K562 (cell line): ENCODE results near the gene RABGAP1L. TPM values are rescaled to one million over a fixed set of nuclear protein-coding genes. Genes with fewer than 3 reads are reported as not detected.
A peak's percentile ranks its signal among the peaks of the same experiment; 100 is the strongest.

Source experiments
- CHD2 ChIP-seq: IDR thresholded peaks from 2 replicates; pipeline ENCODE4 v1.6.1; 2011; ENCODE audit warnings: low read depth, low read length
- DNMT1 ChIP-seq: fragments of 450-650 bp; IDR thresholded peaks from 2 replicates; pipeline ENCODE4 v1.6.1; 2016; ENCODE audit warnings: antibody characterized with exemption, mild to moderate bottlenecking
- FOXA3 ChIP-seq, 2 experiments: fragments of 450-650 bp in 1 of 2; sonication (generic) in 1 of 2; formaldehyde crosslinking; IDR thresholded peaks in 1 of 2; conservative IDR thresholded peaks in 1 of 2; 2 replicates each; pipeline versions ENCODE4 v1.4.0 to v1.8.0; 2020 to 2022; ENCODE audit warnings: mild to moderate bottlenecking in 2 of 2, missing genetic modification reagents in 1 of 2
- HLTF ChIP-seq: fragments of 450-650 bp; IDR thresholded peaks from 2 replicates; pipeline ENCODE4 v1.6.1; 2016
- KDM5B ChIP-seq: fragments of 200-600 bp; sonication (generic); IDR thresholded peaks from 2 replicates; pipeline ENCODE4 v1.6.1; 2012; ENCODE audit warnings: low read depth, mild to moderate bottlenecking, moderate library complexity, low read length, control low read depth, inconsistent platforms; ENCODE audit not compliant: insufficient replicate concordance
- MCM3 ChIP-seq: fragments of 450-650 bp; IDR thresholded peaks from 2 replicates; pipeline ENCODE4 v1.6.1; 2016
- PURB ChIP-seq: sonication (generic); formaldehyde crosslinking; IDR thresholded peaks from 2 replicates; pipeline ENCODE4 v1.9.0; 2021; ENCODE audit warnings: low read depth, mild to moderate bottlenecking, missing genetic modification reagents
- TCF7 ChIP-seq: sonication (generic); IDR thresholded peaks from 2 replicates; pipeline ENCODE4 v1.6.1; 2016; ENCODE audit warnings: antibody characterized with exemption, borderline replicate concordance
- ZNF354B ChIP-seq: fragments of 250-450 bp; sonication (Bioruptor Pico); IDR thresholded peaks from 2 replicates; pipeline ENCODE4 v1.4.0; 2020
- polyA plus RNA-seq, 8 experiments: library from polyadenylated mRNA; depleted of rRNA in 4 of 8; stranded (reverse) in 5 of 8; unstranded in 3 of 8; fragments of >200 nt; fragmentation: Nextera tagmentation in 2 of 8; fragmentation: Illumina TruSeq in 1 of 8; extraction: Ambion mirVana in 2 of 8; extraction: Trizol in 1 of 8; gene quantifications; 2 replicates each; pipeline versions ENCODE4 v1.2.1 to v1.2.3, GENCODE V29; 2011 to 2014; ENCODE audit warnings: inconsistent platforms in 1 of 8, missing spikeins in 1 of 8
- total RNA-seq, 7 experiments: library from RNA; depleted of rRNA in 6 of 7; stranded (reverse); fragments of >200 nt in 6 of 7; fragmentation: Illumina TruSeq in 2 of 7; extraction: Trizol in 2 of 7; gene quantifications; 2 replicates each; pipeline versions ENCODE4 v1.2.1 to v1.2.3, GENCODE V29; 2011 to 2021; ENCODE audit warnings: low replicate concordance in 1 of 7
- TF ChIP-seq, protein P1 (sequence below): sonication (generic); formaldehyde crosslinking; IDR thresholded peaks from 2 replicates; pipeline ENCODE4 v1.8.0; 2022; ENCODE audit warnings: mild to moderate bottlenecking, missing genetic modification reagents
- TF ChIP-seq, protein P2 (sequence below): fragments of 200-800 bp; sonication (Bioruptor generic); IDR thresholded peaks from 2 replicates; pipeline ENCODE4 v1.6.1; 2017; ENCODE audit warnings: missing genetic modification characterization, missing compliant biosample characterization
- TF ChIP-seq, protein P3 (sequence below): fragments of 450-650 bp; IDR thresholded peaks from 2 replicates; pipeline ENCODE4 v1.6.1; 2016; ENCODE audit warnings: borderline replicate concordance
- TF ChIP-seq, protein P4 (sequence below): fragments of 450-650 bp; formaldehyde crosslinking; IDR thresholded peaks from 2 replicates; pipeline ENCODE4 v1.4.0; 2022; ENCODE audit warnings: missing genetic modification characterization
- TF ChIP-seq, protein P5 (sequence below): fragments of 150-350 bp; IDR thresholded peaks from 2 replicates; pipeline ENCODE4 v1.6.1; 2014; ENCODE audit warnings: low read depth, mild to moderate bottlenecking, low read length, borderline replicate concordance

RABGAP1L gene
- total and polyA plus RNA-seq, 9 of the 15 experiments (the other 6 are each of a cell fraction or from before 2014, with no cell fraction given): 16.5 to 44.9 (median 26.7) TPM

DNA sequence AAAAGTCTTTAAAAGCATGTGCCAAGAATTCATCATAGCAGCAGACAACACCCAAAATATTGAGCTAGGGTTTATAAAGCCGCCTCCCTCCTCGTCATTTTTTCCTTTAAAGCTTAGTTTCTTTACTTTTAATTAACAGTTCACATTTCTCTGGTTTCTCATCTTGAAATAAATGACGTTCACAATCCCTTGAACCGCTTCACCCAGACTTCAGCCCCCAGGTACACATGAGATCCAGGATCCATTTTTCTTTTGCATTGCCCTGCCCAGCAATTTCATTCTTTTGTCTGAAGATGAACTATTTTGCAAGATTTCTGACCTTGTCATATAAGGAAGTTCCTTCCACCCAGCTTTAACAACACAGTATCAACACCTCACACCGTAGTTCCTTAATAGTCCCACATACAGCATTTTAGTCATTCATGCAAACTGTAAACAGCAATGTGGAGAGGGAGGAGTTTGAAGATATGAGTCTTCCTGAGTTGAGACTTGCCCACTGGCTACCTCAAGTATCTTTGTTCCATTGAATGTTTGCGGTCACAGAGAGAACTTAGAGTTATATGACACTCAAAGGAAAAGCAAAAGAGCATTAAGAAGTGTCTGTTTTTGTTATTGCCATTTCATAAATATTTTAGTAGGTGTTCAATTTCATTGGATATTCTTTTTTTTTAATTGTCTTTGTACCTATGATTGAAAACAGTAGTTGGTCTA, 805.1 kb downstream of the RABGAP1L start (continued):
- TF ChIP-seq, protein P1, sequence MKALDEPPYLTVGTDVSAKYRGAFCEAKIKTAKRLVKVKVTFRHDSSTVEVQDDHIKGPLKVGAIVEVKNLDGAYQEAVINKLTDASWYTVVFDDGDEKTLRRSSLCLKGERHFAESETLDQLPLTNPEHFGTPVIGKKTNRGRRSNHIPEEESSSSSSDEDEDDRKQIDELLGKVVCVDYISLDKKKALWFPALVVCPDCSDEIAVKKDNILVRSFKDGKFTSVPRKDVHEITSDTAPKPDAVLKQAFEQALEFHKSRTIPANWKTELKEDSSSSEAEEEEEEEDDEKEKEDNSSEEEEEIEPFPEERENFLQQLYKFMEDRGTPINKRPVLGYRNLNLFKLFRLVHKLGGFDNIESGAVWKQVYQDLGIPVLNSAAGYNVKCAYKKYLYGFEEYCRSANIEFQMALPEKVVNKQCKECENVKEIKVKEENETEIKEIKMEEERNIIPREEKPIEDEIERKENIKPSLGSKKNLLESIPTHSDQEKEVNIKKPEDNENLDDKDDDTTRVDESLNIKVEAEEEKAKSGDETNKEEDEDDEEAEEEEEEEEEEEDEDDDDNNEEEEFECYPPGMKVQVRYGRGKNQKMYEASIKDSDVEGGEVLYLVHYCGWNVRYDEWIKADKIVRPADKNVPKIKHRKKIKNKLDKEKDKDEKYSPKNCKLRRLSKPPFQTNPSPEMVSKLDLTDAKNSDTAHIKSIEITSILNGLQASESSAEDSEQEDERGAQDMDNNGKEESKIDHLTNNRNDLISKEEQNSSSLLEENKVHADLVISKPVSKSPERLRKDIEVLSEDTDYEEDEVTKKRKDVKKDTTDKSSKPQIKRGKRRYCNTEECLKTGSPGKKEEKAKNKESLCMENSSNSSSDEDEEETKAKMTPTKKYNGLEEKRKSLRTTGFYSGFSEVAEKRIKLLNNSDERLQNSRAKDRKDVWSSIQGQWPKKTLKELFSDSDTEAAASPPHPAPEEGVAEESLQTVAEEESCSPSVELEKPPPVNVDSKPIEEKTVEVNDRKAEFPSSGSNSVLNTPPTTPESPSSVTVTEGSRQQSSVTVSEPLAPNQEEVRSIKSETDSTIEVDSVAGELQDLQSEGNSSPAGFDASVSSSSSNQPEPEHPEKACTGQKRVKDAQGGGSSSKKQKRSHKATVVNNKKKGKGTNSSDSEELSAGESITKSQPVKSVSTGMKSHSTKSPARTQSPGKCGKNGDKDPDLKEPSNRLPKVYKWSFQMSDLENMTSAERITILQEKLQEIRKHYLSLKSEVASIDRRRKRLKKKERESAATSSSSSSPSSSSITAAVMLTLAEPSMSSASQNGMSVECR: no peak
- TF ChIP-seq DNMT1: no peak
- no peak for TF ChIP-seq TCF7
- TF ChIP-seq HLTF: no peak
- no peak for TF ChIP-seq CHD2
- peak; percentile 82 to 92 for TF ChIP-seq FOXA3 (CRISPR knock-in tag; conservative IDR thresholded peaks at IDR 0.05 in 1 of 2, IDR thresholded peaks at IDR 0.05 in 1 of 2)
- TF ChIP-seq PURB (CRISPR knock-in tag): no peak
- TF ChIP-seq, protein P2, sequence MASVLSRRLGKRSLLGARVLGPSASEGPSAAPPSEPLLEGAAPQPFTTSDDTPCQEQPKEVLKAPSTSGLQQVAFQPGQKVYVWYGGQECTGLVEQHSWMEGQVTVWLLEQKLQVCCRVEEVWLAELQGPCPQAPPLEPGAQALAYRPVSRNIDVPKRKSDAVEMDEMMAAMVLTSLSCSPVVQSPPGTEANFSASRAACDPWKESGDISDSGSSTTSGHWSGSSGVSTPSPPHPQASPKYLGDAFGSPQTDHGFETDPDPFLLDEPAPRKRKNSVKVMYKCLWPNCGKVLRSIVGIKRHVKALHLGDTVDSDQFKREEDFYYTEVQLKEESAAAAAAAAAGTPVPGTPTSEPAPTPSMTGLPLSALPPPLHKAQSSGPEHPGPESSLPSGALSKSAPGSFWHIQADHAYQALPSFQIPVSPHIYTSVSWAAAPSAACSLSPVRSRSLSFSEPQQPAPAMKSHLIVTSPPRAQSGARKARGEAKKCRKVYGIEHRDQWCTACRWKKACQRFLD (CRISPR knock-in tag): no peak
- TF ChIP-seq KDM5B: no peak
- TF ChIP-seq, protein P3, sequence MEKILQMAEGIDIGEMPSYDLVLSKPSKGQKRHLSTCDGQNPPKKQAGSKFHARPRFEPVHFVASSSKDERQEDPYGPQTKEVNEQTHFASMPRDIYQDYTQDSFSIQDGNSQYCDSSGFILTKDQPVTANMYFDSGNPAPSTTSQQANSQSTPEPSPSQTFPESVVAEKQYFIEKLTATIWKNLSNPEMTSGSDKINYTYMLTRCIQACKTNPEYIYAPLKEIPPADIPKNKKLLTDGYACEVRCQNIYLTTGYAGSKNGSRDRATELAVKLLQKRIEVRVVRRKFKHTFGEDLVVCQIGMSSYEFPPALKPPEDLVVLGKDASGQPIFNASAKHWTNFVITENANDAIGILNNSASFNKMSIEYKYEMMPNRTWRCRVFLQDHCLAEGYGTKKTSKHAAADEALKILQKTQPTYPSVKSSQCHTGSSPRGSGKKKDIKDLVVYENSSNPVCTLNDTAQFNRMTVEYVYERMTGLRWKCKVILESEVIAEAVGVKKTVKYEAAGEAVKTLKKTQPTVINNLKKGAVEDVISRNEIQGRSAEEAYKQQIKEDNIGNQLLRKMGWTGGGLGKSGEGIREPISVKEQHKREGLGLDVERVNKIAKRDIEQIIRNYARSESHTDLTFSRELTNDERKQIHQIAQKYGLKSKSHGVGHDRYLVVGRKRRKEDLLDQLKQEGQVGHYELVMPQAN: no peak; the same call in 1 of the 2 replicates
- TF ChIP-seq, protein P4, sequence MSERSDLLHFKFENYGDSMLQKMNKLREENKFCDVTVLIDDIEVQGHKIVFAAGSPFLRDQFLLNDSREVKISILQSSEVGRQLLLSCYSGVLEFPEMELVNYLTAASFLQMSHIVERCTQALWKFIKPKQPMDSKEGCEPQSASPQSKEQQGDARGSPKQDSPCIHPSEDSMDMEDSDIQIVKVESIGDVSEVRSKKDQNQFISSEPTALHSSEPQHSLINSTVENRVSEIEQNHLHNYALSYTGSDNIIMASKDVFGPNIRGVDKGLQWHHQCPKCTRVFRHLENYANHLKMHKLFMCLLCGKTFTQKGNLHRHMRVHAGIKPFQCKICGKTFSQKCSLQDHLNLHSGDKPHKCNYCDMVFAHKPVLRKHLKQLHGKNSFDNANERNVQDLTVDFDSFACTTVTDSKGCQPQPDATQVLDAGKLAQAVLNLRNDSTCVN (CRISPR knock-in tag): no peak
- no peak for TF ChIP-seq ZNF354B
- no peak for TF ChIP-seq MCM3
- TF ChIP-seq, protein P5, sequence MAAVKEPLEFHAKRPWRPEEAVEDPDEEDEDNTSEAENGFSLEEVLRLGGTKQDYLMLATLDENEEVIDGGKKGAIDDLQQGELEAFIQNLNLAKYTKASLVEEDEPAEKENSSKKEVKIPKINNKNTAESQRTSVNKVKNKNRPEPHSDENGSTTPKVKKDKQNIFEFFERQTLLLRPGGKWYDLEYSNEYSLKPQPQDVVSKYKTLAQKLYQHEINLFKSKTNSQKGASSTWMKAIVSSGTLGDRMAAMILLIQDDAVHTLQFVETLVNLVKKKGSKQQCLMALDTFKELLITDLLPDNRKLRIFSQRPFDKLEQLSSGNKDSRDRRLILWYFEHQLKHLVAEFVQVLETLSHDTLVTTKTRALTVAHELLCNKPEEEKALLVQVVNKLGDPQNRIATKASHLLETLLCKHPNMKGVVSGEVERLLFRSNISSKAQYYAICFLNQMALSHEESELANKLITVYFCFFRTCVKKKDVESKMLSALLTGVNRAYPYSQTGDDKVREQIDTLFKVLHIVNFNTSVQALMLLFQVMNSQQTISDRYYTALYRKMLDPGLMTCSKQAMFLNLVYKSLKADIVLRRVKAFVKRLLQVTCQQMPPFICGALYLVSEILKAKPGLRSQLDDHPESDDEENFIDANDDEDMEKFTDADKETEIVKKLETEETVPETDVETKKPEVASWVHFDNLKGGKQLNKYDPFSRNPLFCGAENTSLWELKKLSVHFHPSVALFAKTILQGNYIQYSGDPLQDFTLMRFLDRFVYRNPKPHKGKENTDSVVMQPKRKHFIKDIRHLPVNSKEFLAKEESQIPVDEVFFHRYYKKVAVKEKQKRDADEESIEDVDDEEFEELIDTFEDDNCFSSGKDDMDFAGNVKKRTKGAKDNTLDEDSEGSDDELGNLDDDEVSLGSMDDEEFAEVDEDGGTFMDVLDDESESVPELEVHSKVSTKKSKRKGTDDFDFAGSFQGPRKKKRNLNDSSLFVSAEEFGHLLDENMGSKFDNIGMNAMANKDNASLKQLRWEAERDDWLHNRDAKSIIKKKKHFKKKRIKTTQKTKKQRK: no peak
